GM18502 (cell line): ENCODE measurements around the gene GPC4.
"Not testable (repeated sequence)": the region's sequence is repeated elsewhere in the genome, so short reads cannot be mapped to it uniquely, and the experiment has no call there.

ENCODE experiments used
- ATAC-seq: cut with Tn5 transposase; IDR thresholded peaks from one replicate; pipeline ENCODE4 v1.9.1; 2021; ENCODE audit warnings: mild to moderate bottlenecking; ENCODE audit not compliant: unreplicated experiment, poor library complexity

The GPC4 gene

GRCh38 chrX:133373386-133374079, 41.8 kb downstream of the GPC4 start:
- no peak for ATAC-seq

DNA sequence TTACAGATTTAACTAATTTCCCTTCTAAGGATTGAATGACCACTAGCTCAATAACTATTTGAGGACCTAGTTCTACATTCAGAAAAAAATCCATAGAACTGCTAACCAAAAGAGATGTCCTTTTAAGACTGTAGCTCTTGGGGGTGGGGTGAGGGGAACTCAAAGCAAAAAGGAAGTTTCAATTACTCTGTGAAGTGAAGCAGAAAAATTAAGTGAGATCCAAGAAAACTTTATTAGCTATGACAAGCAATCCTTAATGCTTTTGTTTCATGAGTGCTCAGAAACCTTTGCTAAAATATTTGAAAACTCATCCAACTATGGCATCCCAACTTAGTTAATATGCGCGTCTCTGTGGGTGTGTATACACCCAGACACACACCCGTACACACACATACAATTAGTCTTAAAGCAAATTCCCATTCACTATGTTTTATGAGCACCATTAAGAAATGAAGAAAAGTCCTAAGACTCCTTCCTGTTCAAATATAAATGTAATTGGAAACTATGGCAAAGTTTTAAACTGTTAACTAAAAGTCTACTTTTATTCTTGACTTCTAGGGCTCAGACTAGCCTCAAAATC, 44.5 kb downstream of the GPC4 start:
- ATAC-seq = no peak

GRCh38 chrX:133369065-133369464, 46.2 kb downstream of the GPC4 start:
- ATAC-seq = no peak

DNA sequence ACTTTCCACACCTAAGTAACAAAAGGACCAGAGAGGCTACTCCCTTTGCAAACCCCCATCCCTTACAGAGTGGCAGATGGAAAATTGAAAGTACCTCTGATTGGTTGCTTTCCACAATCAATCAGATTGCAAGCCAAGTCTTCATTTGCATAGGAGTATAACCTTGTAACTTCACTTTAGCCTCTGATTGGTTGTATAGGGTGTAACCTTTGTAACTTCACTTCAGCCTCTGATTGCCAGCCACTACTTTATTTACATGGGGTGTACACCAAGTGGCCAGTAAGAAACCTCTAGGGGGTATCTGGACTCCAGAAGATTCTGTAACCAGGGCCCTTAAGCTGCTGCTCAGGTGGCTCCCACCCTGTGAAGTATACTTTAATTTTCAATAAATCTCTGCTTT, 48.6 kb downstream of the GPC4 start:
- no peak for ATAC-seq

GRCh38 chrX:133365871-133366611, 49.2 kb downstream of the GPC4 start:
- ATAC-seq = no peak

DNA sequence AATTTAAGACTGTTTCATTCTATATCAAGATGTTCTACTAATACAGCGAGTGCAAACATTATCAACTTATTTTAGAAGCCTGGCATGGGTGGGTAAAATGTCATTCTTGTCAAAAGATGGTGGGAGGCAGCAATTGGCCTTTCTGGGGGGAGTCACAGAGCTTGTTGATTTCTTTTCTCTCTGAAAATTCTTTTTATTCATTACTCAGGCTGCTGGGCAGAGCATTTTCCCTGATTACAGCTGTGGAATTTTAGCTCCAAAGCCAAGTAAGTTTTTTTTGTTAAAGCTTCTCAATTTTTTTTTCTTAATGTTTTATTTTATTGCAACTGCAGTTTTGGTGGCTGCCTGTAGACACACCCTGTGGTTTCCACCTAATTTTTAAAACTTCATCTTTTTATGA, 50.4 kb downstream of the GPC4 start:
- ATAC-seq = no peak

GRCh38 chrX:133364196-133364595, 51.1 kb downstream of the GPC4 start:
- no peak for ATAC-seq

DNA sequence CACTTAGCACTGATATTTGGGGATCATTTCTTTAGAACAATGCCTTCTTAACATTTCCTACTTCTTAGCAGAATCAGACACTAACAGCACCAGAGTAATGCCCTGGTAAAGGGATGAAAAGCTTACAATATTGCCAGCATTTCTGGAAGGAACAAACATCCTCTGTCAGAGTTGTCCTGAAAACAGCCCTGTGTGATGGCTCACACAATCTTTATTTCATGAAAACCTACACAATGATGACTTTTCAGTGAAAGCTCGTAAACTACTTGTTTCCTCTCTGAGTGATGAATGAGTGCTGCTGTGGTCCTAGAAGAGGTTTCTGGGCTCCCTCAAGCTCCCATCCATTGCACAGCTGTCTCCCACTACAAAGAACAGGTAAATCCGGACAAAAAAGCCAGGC, 52.8 kb downstream of the GPC4 start:
- ATAC-seq = no peak

- no peak for ATAC-seq
Observed at GRCh38 chrX:133359466-133359865, 55.8 kb downstream of the GPC4 start.

DNA sequence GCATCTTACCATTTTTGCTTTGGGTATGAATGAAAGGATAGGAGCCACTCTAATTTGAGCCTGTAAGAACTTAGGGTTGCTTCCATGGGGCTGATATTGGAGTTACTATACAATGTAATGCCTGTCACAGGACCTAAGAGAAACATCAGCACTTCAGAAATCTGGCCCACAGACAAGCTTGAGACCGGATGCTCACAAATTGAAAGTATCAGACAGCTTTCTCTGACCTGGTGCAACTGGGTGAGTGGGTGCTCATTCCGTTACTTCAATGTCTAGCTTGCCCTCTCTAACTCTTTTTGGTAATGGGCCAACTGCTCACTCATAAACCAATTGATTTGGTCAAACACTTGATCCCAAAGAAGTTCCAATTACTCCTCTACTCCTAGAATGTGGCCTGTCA, 62.1 kb downstream of the GPC4 start:
- no peak for ATAC-seq

DNA sequence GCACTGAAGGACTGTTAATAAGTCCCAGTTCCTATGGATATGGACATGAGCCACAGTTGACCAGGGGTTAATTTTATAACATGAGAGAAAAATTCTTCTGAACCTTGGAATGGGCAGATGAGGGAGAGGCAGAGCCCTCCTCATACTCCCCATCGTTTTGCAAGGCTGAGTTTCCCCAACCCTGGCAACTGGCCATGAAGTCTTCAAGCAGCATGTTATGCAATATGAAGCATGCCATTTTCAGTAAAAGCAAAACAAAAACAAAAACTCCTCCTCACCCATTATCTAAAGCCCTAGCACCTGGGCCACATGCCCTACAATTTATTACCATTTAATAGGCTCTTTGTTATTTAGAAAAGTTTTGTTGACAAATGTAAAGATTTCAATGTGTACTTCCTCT, 64.5 kb downstream of the GPC4 start:
- ATAC-seq = no peak

DNA sequence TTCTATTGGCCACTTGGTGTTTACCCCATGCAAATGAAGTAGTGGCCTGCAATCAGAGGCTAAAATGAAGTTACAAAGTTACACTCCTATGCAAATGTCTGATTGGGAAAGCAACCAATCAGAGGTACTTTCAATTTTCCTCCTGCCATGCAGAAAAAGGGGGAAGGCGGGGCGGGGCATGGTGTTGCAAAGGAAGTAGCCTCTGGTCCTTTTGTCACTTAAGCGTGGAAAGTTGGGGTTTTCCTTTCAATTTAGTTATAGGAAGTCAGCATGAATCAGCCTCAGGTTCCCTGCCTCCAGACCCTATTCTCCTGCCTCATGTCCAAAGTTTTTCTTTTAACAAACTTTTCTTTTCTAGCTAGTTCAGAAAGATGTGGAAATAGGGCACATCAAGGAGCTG, 69.3 kb downstream of the GPC4 start:
- ATAC-seq = no peak

GRCh38 chrX:133339566-133339965, 75.7 kb downstream of the GPC4 start:
- no peak for ATAC-seq

GRCh38 chrX:133337250-133337649, 78.0 kb downstream of the GPC4 start:
- no peak for ATAC-seq

DNA sequence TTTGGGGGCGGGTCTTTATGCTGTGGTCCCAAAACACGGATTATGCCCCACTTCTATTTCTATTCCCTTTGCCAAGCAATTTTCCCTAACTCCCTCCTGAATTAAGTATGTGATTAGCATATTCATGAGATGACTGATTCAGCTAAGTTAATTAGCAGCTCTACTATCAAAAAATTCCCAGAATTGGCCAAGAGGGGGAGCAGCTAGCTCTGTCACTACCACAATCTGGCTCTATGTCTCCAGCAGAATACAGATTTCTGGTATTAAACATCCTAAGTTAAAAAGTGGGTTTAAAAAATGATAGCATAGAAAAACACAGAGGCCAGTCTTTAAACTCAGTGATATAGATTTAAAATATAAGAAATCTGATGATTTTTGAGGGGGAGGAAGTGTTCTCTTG, 80.3 kb downstream of the GPC4 start:
- no peak for ATAC-seq

DNA sequence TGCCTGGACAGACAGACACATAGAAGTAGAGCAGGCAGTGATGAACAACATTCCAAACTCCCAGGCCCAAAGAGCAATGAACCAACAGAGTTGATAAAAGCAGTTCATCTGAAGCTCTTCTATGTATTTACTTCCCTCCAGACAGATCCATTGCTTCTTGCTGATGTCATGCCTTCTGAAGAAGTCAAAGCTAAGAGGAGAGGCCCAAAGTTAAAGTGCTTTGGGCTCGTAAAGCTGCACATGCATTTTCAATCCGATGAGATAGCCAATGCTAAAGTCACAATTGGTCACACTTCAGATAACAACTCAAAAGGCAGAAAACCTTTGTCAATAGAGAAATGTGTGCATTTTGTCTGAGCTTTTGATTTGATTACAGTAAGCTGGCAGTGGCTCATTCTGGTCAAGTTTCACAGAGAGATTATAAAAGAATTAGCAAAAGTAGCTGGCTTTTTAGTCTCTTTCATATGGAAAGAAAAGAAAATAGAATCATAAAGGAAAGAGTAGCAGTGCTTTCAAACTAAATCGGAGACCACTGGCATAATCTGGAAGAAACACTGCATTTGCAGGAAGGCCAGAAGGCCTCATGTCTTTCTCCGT, 82.0 kb downstream of the GPC4 start:
- ATAC-seq = no peak

DNA sequence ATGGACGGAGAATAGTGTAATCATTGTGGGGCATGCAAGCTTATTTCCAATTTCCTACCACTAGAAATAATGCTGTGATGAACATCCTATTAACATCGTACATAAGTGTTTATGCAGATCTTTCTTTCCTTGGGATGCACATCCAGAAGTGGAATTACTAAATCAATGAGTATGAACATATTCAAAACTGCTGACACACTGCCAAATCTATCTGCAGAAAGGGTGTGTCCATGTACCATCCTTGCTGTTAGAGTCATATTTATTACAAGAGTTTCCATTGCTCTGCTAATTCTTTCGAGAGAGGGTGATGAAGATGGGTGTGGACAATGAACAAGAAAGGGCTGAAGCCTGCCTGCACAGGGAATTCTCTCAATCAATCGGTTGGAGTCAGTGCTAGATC, 82.6 kb downstream of the GPC4 start:
- ATAC-seq = no peak

GRCh38 chrX:133330956-133331355, 84.3 kb downstream of the GPC4 start:
- no peak for ATAC-seq

- no peak for ATAC-seq
Observed at GRCh38 chrX:133325422-133325821, 89.9 kb downstream of the GPC4 start.

DNA sequence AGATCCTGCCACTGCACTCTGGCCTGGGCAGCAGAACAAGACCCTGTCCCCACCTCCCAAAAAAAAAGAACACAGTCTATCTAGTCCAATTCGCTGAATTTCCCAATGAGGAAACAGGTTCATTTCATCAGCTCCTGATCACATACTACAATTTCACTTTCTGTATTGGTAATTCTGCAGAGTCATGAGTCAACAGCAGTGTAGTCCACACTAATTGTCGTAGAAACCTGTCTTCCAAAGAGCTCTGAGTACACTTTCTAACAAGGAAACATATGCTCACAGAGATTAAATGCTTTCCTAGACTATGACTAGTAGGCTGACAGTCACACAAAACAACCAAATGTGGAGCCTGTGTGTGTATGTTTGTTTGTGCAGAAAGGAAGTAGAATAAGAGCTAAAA, 91.9 kb downstream of the GPC4 start:
- peak; percentile 76 for ATAC-seq

DNA sequence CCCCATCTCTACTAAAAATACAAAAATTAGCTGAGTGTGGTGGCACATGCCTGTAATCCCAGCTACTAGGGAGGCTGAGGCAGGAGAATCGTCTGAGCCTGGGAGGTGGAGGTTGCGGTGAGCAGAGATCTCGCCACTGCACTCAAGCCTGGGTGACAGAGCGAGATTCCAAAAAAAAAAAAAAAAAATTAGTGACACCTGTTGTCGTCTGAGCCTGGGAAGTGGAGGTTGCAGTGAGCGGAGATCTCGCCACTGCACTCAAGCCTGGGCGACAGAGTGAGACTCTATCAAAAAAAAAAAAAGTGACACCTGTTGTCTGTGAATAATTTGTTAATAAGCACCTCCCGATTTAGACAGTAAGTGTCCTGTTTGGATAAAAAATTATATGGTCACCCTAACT, 93.0 kb downstream of the GPC4 start:
- not testable (repeated sequence) for ATAC-seq
